Thyroid gland (tissue), 4 donors: Measurements from ENCODE around the gene MARCHF11. TPM values are rescaled to one million over a fixed set of nuclear protein-coding genes. Genes with fewer than 3 reads are reported as not detected.

Source experiments
- DNase-seq, 2 donors: peaks; one replicate each; pipeline ENCODE4 v3.0.0-alpha.2; 2019
- H3K27ac ChIP-seq, 3 donors: fragments of 200-600 bp; sonication (generic); 1 replicate in 2 of 3; 2 replicates in 1 of 3; pipeline ENCODE4 v1.5.1; 2016 to 2019; ENCODE audit warnings: mild to moderate bottlenecking in 1 of 3, moderate library complexity in 1 of 3
- H3K27me3 ChIP-seq: fragments of 200-600 bp; sonication (generic); one replicate; pipeline ENCODE4 v1.5.1; 2019
- H3K36me3 ChIP-seq, 2 donors: fragments of 200-600 bp; sonication (generic); one replicate each; pipeline ENCODE4 v1.5.1; 2016 to 2019
- H3K4me1 ChIP-seq, 2 donors: fragments of 200-600 bp; sonication (generic); one replicate each; pipeline ENCODE4 v1.5.1; 2017 to 2019
- H3K4me3 ChIP-seq, 3 donors: fragments of 200-600 bp; sonication (generic); replicated peaks in 1 of 3; 1 replicate in 2 of 3; 2 replicates in 1 of 3; pipeline ENCODE4 v1.5.1; 2016; ENCODE audit warnings: mild to moderate bottlenecking in 1 of 3
- H3K9me3 ChIP-seq: fragments of 200-600 bp; sonication (generic); one replicate; pipeline ENCODE4 v1.5.1; 2017
- POLR2A ChIP-seq, 2 donors: fragments of 450-650 bp; IDR thresholded peaks; one replicate each; pipeline ENCODE4 v1.6.1; 2017; ENCODE audit warnings: antibody characterized with exemption in 2 of 2, mild to moderate bottlenecking in 2 of 2, moderate library complexity in 1 of 2
- WGBS, 2 donors: methylation state at CpG; one replicate each; pipeline ENCODE4 v1.1.5; 2017; 5-methylcytosine and 5-hydroxymethylcytosine counted together
- intact Hi-C: fragments of 100-400 bp; cut with DNase I; formaldehyde crosslinking; loops from one replicate; pipeline ENCODE4 v1.15.1; 2023
- total RNA-seq, 4 donors: library from RNA; depleted of rRNA; stranded (reverse); fragments of >200 nt; gene quantifications; one replicate each; pipeline ENCODE4 v1.2.3, GENCODE V29; 2016
- TF ChIP-seq, protein P1 (sequence below), 6 experiments: fragments of 200-600 bp in 3 of 6; fragments of 450-650 bp in 3 of 6; sonication (generic) in 3 of 6; IDR thresholded peaks; one replicate each; pipeline ENCODE4 v1.5.1; 2016 to 2019; ENCODE audit warnings: antibody characterized with exemption in 6 of 6, mild to moderate bottlenecking in 2 of 6, inconsistent platforms in 1 of 6, moderate library complexity in 1 of 6

The MARCHF11 gene
- total RNA-seq, 4 donors from 2014 or later: 0.27 TPM; not detected in 3

DNA sequence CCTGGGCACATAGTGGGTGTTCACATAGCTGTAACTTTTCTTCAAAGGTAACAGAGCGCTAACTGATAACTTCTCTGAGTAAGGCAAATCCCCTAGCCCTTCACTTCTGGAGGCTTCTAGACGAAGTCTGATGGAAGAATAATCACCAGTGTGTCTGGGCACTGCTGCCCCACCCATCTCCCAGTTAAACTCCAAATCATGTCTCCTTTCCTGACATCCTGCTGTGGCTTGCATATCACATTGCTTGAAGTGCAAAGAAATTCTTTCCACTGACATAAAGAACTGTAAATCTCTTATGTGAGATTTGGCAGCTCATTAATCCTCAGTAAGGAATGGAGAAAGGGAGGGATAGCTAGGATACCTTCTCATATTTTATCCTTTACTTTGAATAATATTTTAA, 74.6 kb downstream of the MARCHF11 start:
- Histone ChIP-seq H3K9me3 (no peaks in the 10 kb centered on the region), H3K36me3 (no peaks in the 10 kb centered on the region), H3K27ac (no peak overlapping the region), H3K27me3 (no peaks in the 10 kb centered on the region), H3K4me1 (no peaks in the 10 kb centered on the region), H3K4me3 (no peak overlapping the region)
- DNase-seq: no peak
- WGBS, 2 donors: 59 to 63% methylated on average over 2 of the region's 2 CpGs
- TF ChIP-seq, protein P1, sequence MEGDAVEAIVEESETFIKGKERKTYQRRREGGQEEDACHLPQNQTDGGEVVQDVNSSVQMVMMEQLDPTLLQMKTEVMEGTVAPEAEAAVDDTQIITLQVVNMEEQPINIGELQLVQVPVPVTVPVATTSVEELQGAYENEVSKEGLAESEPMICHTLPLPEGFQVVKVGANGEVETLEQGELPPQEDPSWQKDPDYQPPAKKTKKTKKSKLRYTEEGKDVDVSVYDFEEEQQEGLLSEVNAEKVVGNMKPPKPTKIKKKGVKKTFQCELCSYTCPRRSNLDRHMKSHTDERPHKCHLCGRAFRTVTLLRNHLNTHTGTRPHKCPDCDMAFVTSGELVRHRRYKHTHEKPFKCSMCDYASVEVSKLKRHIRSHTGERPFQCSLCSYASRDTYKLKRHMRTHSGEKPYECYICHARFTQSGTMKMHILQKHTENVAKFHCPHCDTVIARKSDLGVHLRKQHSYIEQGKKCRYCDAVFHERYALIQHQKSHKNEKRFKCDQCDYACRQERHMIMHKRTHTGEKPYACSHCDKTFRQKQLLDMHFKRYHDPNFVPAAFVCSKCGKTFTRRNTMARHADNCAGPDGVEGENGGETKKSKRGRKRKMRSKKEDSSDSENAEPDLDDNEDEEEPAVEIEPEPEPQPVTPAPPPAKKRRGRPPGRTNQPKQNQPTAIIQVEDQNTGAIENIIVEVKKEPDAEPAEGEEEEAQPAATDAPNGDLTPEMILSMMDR (IDR thresholded peaks at IDR 0.05): no peak
- no peak for TF ChIP-seq POLR2A (IDR thresholded peaks at IDR 0.05)
- intact Hi-C loops: no loop called here

DNA sequence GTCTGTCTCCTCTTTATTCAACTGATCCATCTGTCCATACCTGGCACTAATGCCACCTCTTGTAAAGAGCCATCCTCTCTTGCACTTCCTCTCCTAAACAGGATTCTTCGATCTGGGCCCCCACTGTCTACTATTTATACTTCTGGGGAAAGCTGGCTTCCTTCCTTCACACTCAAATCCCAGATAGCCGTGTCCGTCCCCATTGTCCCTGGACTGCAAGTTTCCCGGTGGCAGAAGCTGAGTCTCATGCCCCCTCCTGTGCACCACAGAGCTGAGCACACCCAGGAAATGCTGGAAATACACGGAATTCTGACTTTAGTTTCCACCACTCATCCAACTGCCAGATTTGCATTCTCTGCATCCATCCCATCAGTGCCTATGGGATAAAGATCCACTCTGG, 84.0 kb downstream of the MARCHF11 start:
- DNase-seq: no peak
- H3K27ac ChIP-seq: no peak overlapping the region
- no peak for TF ChIP-seq POLR2A (IDR thresholded peaks at IDR 0.05)
- TF ChIP-seq, protein P1 (IDR thresholded peaks at IDR 0.05): no peak
- no peaks in the 10 kb centered on the region for H3K4me1 ChIP-seq
- H3K27me3 ChIP-seq: no peaks in the 10 kb centered on the region
- no peaks in the 10 kb centered on the region for H3K36me3 ChIP-seq
- no peak overlapping the region for H3K4me3 ChIP-seq
- H3K9me3 ChIP-seq: no peaks in the 10 kb centered on the region
- 42 to 47% methylated on average over 5 of the region's 5 CpGs for WGBS, 2 donors
- intact Hi-C loops: no loop called here

DNA sequence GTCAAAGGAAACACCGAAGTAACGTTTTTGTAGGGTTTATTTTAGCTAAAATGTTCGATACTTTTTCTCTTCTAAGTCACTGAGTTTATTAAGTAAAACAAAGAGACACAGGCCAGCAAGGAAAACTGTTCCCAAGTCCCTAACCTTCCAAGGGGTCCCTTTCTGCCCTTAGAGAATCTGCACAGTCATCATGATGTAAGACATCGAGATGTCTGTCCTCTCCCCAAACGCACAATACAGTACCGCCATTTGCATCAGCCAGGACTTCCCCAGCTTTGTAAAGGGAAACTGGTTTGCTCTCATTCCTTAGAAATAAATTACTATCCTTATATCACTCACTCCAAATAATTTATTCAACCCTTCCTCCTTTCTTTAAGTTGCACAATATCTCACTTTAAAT, 89.3 kb downstream of the MARCHF11 start:
- WGBS, 2 donors: 90 to 91% methylated on average over 6 of the region's 6 CpGs
- Histone ChIP-seq H3K9me3 (no peaks in the 10 kb centered on the region), H3K4me3 (no peak overlapping the region), H3K27me3 (no peaks in the 10 kb centered on the region), H3K36me3 (no peaks in the 10 kb centered on the region), H3K4me1 (no peaks in the 10 kb centered on the region), H3K27ac (no peak overlapping the region)
- no peak for TF ChIP-seq POLR2A (IDR thresholded peaks at IDR 0.05)
- TF ChIP-seq, protein P1 (IDR thresholded peaks at IDR 0.05): no peak
- no peak for DNase-seq
- intact Hi-C loops: no loop called here

DNA sequence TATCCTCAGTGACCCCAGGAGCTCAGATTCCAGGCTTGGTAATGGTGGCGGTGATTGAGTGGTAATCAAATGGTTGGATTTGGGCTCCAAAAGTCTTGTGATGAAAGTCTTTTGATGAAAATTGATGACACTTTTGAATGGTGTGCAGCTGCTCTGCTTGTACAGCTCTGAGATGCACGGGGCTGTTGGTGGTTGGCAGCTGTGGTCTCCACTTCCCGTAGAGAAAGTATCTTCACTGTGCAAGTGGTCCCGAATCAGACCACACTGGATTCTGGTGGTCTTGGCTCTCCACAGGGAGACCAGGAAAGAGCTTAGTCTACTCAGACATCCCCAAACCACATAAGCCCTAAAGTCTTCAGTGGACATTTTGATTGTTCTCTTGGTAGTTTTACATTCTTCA, 96.6 kb downstream of the MARCHF11 start:
- 83 to 85% methylated on average over 4 of the region's 4 CpGs for WGBS, 2 donors
- no peaks in the 10 kb centered on the region for H3K4me1 ChIP-seq
- no peak overlapping the region for H3K4me3 ChIP-seq
- DNase-seq: no peak
- TF ChIP-seq, protein P1 (IDR thresholded peaks at IDR 0.05): no peak
- TF ChIP-seq POLR2A (IDR thresholded peaks at IDR 0.05): no peak
- no peaks in the 10 kb centered on the region for H3K9me3 ChIP-seq
- no peaks in the 10 kb centered on the region for H3K36me3 ChIP-seq
- H3K27me3 ChIP-seq: no peaks in the 10 kb centered on the region
- H3K27ac ChIP-seq: no peak overlapping the region
- intact Hi-C loops: no loop called here

DNA sequence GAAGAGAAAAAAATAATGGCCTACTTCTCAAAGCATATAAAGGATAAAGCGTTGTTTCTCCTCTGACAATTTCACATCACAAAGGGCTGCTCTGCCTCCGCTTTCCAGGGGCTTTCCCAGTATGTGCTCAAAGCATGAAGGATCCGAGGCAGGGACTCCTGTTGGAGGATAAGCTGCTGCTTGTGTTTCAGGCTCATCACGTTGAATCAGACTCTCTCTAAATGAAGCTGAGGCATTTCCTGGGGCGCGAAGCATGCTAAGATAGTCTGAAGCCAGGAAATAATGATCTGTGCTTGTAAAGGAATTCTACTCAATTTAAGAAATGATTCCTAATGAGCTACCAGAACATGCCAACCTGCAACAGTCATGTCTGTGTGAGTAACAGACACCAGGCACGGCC, 97.5 kb downstream of the MARCHF11 start:
- 52 to 54% methylated on average over 7 of the region's 7 CpGs for WGBS, 2 donors
- no peaks in the 10 kb centered on the region for H3K36me3 ChIP-seq

More for the DNA sequence above, 97.5 kb downstream of the MARCHF11 start:
- TF ChIP-seq POLR2A (IDR thresholded peaks at IDR 0.05): no peak
- TF ChIP-seq, protein P1 (IDR thresholded peaks at IDR 0.05): no peak
- Histone ChIP-seq H3K4me3 (no peak overlapping the region), H3K27ac (no peak overlapping the region), H3K9me3 (no peaks in the 10 kb centered on the region), H3K4me1 (no peaks in the 10 kb centered on the region), H3K27me3 (no peaks in the 10 kb centered on the region)
- no peak for DNase-seq
- intact Hi-C loops: no loop called here
